GM18870 (cell line): Measurements from ENCODE around the gene NRF1.
"Not testable (repeated sequence)": the region's sequence is repeated elsewhere in the genome, so short reads cannot be mapped to it uniquely, and the experiment has no call there.

Experiments used
- ATAC-seq: cut with Tn5 transposase; IDR thresholded peaks from one replicate; pipeline ENCODE4 v1.9.1; 2021; ENCODE audit warnings: moderate library complexity; ENCODE audit not compliant: unreplicated experiment

NRF1 gene

DNA sequence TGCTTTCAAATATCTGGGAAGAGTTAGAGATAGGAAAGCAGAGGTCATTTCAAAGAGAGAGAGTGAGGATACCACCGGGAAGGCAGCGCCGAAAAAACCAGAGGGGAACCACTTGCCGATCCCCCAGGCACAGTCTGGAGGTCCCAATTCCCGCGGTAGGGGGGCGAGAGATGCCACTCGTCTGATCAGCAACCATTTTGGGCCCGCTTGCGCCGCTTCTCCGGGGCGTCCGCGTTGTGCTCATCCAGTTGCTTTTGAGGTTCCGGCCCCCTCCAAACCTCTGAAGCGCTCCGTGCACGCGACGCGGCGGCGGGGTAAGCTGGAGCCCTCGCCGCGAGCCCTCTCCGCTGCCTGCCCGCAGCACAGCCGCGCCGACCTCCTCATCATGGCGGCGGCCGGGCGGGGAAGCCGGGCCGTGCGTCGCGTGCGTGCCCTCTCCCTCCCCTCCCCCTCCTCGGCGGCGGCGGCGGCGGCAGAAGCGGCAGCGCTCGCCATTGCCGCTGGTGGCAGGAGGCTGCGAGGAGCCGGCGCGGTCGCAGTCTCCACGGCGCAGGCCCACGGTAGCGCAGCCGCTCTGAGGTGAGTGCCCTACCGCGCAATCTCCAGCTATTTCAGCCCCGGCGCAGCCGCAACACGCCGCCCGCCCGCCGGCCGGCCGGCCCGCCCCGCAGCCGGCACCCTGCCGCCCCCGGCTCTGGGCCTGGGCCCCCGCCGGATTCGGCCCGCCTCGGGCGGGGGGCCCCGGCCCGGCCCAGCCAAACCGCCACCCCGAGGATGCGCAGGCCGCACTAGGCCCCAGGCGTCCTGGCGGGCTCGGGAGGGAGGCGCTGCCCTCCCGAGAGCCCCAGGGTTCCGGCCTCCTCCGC lies at the start of gene NRF1:
Gene NRF1, plus strand, starts transcription at position 475 of the 866 bp plus-strand sequence. CDS start 45,632 bp downstream, outside the sequence.
- peak; percentile 50 for ATAC-seq

DNA sequence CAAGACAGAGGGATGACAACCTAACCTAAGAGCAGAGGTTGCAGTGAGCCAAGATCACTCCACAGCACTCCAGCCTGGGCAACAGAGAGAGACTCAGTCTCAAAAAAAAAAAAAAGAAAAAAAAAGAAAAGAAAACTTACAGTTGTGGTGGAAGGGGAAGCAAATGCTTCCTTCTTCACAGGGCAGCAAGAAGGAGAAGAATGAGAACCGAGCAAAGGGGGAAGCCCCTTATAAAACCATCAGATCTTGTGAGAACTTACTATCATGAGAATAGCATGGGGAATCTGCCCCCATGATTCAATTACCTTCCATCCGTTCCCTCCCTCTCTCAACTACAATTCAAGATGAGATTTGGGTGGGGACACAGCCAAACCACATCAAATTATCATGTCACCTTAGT lies 45.2 kb upstream of the NRF1 start:
- ATAC-seq: not testable (repeated sequence)

DNA sequence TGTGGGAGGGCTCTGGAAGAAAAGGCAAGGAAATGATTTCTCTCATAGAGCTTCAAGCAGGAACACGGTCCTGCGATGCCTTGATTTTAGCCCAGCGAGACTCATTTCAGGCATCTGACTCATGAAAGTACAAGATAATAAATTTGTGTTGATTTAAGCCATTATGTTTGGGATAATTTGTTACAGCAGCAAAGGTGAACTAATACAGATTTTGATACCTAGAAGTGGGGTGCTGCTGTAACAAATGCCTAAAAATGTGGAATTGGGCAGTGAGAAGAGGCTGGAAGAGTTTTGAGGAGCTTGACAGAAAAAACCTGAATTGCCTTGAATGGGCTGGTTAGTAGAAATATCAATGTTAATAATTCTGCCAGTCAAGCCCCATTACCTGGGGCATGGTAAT lies 44.1 kb upstream of the NRF1 start:
- ATAC-seq: no peak

DNA sequence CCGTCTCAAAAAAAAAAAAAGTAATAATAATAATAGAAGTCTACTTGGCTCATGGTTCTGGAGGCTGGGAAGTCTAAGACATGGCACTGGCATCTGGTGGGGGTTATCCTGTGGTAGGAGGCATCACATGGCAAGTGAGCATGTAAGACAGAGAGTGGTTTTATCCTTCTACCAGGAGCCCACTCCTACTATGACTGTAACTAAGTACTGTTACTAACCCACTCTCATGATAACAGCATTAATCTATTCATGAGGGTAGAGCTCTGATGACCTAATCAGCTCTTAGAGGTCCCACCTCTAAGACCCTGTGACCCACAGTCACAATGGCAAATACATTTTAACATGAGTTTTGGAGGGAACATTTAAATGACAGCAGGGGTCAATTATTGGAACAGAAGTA lies 43.3 kb upstream of the NRF1 start:
- ATAC-seq: no peak

DNA sequence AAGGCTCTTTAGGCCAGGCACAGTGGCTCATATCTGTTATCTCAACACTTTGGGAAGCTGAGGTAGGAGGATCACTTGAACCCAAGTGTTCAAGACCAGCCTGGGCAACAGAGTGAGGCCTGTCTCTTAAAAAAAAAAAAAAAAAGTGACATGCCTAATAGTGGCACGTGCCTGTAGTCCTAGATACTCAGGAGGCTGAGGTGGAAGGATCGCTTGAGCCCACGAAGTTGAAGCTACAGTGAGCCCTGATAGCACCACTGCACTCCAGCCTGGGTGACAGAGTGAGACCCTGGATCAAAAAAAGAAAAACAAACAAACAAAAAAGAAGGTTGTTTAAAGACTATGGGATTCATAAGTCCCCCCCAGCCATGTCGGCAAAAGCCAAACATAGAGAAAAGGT lies 42.2 kb upstream of the NRF1 start:
- no peak for ATAC-seq

DNA sequence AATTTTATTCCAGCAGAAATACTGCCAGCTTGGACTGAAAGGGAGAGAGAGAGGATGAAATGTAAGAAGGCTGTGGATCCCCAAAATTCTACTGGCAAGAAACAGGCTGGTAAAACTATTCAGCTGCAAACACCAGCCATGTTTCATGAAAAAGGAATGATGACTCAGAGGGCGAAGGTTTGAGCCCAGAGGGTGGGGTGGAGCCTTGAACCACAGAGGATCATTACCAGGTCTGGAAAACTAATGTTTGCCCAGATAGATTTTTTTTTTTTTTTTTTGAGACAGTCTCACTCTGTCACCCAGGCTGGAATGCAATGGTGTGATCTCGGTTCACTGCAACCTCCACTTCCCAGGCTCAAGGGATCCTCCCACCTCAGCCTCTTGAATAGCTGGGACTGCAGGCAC lies 41.7 kb upstream of the NRF1 start:
- ATAC-seq: no peak

DNA sequence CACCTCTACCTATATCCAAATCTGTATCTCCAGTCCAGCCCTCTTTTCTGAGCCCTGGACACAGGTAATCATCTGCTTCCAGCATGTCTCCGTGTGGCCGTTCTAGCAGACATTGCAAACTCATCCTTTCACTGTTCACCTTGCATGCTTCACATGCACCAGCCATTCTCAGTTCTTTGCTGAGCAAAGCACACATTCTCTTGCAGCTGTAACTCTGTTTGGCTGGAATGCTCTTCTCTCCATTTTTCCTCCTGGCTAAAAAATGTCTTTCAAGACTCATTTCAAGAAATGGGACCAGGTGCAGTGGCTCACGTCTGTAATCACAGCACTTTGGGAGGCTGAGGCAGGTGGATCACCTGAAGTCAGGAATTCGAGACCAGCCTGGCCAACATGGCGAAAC lies 40.3 kb upstream of the NRF1 start:
- no peak for ATAC-seq

DNA sequence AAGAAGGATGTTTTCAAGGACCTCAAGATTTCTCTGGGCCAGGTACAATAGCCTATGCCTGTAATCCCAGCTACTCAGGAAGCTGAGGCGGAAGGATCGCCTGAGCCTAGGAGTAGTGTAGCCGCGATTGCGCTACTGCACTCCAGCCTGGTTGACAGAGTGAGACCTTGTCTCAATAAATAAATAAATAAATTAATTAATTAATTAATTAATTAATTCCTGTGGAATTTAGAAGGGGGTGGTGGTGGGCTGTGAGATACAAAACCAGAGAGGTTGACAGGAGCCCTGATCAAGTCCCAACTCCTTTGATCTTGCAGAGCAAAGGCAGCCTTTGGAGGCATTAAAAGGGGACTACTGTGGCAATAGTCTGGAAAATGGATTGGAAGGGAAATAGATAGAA lies 39.3 kb upstream of the NRF1 start:
- ATAC-seq: no peak

DNA sequence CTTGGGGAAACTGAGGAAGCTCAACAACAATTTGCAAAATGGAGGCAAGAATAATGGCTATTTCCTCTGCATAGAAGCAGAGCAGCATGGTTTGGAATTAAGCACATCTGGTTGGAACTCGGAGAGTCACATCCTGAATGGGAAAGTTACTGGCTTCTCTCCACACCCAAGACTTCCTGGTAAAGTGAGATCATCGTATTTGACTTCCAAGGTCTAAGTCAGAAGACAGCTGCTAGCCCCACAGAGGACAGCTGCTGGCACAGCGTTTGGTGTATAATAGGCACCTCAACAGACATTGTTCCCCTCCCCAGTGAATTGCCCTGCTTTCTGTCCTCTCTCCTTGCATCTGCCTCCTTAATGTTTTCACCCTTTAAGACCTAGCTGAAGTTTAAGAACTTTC lies 37.0 kb upstream of the NRF1 start:
- ATAC-seq: no peak

DNA sequence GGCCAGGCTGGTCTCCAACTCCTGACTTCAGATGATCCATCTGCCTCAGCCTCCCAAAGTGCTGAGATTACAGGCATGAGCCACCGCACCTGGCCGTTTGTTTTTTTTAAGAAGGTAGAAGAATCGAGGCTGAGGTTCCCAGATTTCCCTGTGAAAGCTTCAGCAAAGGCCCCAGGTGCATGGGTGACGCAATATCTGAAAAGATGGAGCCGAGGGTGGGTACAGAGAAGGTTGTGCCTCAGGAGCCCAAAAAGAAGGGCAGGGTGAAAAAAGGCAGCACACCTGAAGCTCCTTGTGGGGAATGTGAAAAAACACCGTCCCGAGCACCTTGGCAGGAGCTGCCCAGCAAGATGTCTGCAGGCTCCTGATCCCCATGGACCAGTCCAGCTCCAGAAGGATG lies 35.8 kb upstream of the NRF1 start:
- ATAC-seq: no peak

DNA sequence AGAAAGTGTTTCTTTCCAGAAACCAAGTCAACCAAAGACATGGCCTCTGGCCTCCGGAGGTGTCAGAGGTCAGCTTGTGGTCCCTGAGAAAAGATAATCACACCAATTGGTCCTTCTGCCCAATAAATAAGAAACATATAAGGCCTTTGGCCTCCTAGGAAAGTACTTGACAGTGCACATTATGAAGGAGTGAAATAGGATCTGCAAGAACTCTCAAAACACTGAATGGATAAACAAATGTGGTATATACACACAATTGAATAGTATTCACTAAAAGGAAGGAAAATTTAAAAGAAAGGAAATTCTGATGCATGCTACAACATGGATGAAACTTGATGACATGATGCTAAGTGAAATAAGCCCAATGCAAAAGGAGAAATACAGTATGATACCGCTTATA lies 35.4 kb upstream of the NRF1 start:
- ATAC-seq: no peak

DNA sequence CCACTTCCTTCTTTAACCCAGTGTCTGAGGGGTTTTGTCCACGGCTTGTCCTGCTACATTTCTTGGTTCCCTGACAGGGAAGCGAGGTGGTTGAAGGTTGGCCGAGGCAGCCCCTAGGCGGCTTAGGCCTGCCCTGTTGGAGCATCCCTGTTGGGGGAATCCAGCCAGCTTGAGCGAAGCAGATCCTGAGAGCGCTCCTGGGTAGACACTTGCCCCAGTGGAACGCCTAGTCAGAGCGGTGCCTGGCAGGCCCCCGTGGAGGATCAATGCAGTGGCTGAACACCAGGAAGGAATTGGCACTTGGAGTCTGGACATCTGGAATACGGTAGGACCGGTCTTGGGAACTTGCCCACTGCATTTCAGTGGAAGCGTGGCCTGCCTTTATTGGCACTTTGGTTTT lies 32.7 kb upstream of the NRF1 start:
- ATAC-seq: no peak

DNA sequence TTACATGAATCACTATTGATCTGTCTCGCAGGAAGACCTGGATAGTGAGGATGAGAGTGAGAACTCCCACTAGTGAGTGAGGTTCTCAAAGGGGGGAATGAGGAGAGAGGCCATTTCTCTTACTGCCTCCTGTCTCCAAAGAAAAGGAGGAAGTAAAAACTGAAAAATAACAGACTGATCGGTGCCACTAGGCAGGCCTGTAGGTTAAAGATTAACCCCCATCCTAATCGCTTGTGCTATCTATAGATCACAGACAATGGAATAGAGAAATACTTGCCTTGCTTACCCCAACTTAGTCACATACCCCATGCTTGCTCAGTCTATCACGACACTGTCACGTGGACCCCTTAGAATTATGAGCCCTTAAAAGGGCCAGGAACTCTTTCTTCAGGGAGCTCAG lies 25.3 kb upstream of the NRF1 start:
- not testable (repeated sequence) for ATAC-seq

DNA sequence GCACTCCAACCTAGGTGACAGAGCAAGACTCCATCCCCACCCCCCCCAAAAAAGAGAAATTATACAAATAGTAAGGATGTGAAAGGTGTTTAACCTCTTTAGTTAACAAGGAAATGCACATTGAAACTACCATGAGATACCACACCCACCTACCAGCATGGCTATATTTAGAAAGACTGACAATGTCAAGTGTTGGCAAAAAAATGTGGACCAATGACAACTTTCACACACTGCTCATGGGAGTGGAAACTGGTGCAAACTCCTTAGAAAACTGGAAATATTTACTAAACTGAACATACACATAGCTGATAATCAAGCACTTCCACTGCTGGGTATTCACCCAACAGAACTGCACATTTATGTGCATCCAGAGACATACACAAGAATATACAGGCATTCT lies 23.3 kb upstream of the NRF1 start:
- no peak for ATAC-seq

DNA sequence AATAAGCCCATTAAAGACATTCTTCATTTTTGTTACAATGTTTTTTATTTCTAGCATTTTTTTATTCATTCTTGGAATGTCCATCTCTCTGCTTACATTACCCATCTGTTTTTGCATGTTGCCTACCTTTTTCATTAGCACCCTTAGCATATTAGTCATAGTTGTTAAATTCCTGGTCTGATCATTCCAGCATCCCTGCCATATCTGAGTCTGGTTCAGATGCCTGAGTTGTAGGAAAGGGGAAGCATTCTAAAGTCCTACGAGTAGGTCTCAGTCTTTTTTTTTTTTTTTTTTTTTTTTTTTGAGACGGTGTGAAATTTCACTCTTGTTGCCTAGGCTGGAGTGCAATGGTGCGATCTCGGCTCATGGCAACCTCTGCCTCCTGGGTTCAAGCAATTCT lies 19.7 kb upstream of the NRF1 start:
- no peak for ATAC-seq

DNA sequence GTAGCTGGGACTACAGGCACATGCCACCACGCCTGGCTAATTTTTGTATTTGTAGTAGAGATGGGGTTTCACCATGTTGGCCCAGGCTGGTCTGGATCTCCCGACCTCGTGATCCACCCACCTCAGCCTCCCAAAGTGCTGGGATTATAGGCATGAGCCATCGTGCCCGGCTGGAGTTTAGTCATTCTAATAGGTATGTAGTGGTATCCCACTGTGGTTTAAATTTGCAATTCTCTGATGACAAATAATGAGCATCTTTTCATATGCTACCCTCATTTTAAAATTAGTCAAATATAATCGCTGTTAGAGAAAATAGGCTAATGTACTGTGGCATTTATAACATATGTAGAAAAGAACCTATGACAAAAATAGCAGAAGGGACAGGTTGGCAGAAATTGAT lies 15.1 kb upstream of the NRF1 start:
- not testable (repeated sequence) for ATAC-seq

DNA sequence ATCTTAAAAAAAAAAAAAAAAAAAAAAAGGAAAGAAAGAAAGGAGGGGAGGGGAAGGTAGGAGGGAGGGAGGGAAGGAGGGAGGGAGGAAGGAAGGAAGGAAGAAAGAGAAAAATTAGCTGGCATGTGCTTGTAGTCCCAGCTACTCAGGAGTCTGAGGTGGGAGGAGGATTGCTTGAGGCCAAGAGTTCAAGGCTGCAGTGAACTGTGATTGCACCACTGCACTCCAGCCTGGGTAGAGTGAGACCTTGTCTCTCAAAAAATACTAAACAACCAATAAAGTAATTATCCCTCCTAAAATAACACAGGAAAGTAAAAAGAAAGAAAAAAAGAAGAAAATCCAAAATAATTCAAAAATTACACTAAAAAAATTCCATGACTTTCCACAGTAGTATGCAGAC lies 13.8 kb upstream of the NRF1 start:
- ATAC-seq: no peak

DNA sequence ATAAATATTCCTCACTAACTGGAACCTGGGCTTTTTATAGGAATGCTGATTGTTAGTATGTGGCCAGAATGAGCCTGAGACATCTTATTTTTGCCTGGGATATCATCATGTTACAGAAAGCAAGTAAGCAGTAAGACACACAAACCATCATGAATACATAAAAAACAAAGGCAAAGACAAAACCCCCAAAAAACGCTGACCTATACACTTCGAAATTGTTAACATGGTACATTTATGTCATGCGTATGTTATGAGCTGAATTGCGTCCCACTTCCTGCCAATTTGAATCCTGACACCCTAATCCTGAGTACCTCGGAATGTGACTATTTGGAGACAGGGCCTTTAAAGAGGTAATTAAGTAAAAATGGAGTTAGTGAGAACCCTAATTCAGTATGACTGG lies 12.3 kb upstream of the NRF1 start:
- no peak for ATAC-seq

DNA sequence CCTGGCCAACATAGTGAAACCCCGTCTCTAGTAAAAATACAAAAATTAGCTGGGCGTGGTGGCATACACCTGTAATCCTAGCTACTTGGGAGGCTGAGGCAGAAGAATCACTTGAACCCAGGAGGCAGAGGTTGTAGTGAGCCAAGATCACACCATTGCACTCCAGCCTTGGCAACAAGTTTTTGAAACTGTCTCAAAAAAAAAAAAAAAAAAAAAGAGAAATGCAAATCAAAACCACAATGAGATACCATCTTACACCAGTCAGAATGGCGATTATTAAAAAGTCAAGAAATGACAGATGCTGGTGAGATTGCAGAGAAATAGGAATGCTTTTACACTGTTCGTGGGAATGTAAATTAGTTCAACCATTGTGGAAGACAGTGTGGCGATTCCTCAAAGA lies 7.9 kb upstream of the NRF1 start:
- not testable (repeated sequence) for ATAC-seq

DNA sequence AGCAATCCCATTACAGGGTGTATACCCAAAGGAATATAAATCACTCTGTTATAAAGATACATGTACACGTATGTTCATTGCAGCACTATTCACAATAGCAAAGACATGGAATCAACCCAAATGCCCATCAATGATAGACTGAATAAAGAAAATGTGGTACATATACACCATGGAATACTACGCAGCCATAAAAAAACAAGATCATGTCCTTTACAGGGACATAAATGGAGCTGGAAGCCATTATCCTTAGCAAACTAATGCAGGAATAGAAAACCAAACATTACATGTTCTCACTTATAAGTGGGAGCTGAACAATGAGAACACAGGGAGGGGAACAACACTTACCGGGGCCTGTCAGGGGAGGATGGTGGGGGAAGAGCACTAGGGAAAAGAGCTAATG lies 7.5 kb upstream of the NRF1 start:
- ATAC-seq: not testable (repeated sequence)

DNA sequence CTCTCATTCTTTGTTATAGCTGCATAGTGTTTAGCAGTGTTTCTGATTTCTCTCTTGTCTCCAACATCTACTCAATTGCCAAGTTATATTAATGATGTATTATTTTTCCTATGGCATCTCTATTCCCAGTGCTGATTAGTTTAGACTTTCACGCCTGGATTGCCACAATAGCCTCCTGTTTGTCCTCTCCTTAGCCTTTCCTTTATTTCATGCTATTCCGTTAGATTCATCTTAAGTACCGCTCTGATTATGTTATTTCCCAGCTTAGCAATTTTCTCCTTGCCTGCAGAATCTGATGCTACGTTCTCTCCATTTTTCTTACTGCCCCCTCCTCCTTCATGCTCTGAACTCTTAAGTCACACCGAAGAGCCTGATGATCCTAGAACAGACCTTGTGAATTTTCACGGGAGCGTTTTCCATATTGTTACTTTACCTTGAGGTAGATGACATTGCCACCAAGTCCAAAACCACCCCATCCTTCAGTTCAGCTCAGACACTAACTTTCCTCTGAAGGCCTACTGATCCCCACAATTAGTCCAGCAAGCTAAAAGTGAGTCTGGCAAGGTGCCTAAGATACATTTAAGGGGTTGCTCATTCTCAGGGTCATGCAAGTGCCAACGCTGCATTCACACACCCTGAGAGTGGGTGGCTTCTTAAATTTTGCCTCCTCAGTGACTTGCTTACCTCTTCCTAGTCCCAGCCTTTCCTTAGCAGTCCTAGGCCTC lies 6.6 kb upstream of the NRF1 start:
- no peak for ATAC-seq

DNA sequence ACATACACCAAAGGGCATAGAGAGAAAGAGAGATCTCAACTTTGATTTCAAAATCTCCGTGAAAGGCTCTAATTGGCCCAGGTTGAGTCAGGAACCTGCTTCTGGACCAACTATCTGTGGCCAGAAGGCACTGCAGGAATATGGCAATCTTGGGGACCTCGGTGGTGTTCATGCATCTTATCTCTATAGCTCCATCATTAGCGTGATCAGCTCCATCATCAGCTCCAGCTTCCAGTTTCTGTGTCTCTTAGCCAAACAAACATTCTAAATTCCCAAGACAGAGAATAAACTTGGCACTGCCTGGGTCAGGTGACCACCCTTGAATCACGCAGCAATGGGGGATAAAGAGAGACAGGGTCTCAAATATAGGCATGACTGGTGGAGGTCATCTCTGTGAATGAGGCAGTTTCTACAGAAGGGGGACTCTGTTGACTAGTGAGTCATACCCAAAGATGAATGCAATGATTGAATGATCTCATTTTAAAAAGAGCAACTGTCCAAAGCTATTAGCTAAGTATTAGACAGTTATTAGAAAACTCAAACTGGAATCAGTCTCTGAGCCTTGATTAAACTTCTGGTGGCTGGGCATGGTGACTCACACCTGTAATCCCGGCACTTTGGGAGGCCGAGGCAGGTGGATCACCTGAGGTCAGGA lies 5.4 kb upstream of the NRF1 start:
- no peak for ATAC-seq
